SH-SY5Y (cell line): ENCODE measurements around the gene WDR37.

Source experiments
- GATA2 ChIP-seq: IDR thresholded peaks from 2 replicates; pipeline ENCODE4 v1.6.1; 2011; ENCODE audit warnings: mild to moderate bottlenecking, low read depth, low read length
- GATA3 ChIP-seq: IDR thresholded peaks from 2 replicates; pipeline ENCODE4 v1.6.1; 2011; ENCODE audit warnings: low read depth, mild to moderate bottlenecking, low read length, moderate library complexity

DNA sequence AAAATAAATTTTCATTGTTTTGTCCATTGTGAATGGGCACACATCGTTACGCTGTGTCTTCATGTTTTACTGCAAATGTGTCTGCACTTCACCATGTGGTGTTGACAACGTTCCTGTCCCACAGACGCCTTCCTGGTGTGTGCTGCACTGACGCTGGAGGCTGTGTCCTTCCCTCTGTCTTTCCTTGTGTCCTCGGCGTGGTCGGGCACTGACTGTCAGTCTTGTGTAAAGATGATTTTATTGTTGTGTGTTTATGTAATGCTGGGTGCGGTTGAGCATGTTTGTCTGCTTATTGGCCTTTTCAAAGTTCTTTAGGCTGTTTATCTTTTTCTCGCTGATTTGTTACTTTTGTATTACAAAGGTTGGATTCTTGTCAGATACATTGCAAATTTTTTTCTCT, 48.6 kb upstream of the WDR37 start:
- no peak for TF ChIP-seq GATA3
- TF ChIP-seq GATA2, result no peak
